Measurements from ENCODE around the gene ZG16B.

Gene ZG16B

DNA sequence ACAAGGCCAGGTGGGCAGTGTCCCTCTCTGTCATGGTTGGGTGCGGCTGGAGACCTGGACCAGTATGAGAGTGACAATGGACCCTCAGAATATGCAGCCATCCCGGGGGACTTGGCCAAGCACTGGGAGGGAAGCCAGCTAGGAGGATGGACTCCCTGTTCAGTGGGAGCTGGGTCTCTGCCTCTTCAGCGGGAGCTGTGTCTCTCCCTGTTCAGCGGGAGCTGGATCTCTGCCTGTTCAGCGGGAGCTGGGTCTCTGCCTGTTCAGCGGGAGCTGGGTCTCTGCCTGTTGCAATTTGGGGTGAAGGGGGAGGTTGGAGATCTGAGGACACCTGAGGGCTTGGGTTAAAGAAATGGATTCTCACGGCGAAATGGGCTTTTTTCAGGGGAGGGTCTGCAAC, 38.9 kb upstream of the ZG16B start:
- no peaks in the 10 kb centered on the region for H3K27me3 ChIP-seq (ENCODE audit: control insufficient read depth, insufficient read depth, low read length)
- no peak overlapping the region for H3K4me3 ChIP-seq (ENCODE audit: low read length)
- H3K36me3 ChIP-seq (ENCODE audit: control insufficient read depth, low read depth, low read length), result no peaks in the 10 kb centered on the region
- no peak overlapping the region for H3K9ac ChIP-seq (ENCODE audit: low read length)
- H3K27ac ChIP-seq (ENCODE audit: low read length), result no peak overlapping the region
- no peaks in the 10 kb centered on the region for H3K4me1 ChIP-seq (ENCODE audit: control insufficient read depth, low read depth, low read length)
- H3K9me3 ChIP-seq (ENCODE audit: control insufficient read depth, low read depth, low read length), result no peaks in the 10 kb centered on the region

- H3K27ac ChIP-seq (ENCODE audit: low read length), result no peak overlapping the region
- no peak overlapping the region for H3K9ac ChIP-seq (ENCODE audit: low read length)
- H3K9me3 ChIP-seq (ENCODE audit: control insufficient read depth, low read depth, low read length), result no peaks in the 10 kb centered on the region
- no peaks in the 10 kb centered on the region for H3K36me3 ChIP-seq (ENCODE audit: control insufficient read depth, low read depth, low read length)
- H3K4me3 ChIP-seq (ENCODE audit: low read length), result no peak overlapping the region
- H3K27me3 ChIP-seq (ENCODE audit: control insufficient read depth, insufficient read depth, low read length), result no peaks in the 10 kb centered on the region
- no peaks in the 10 kb centered on the region for H3K4me1 ChIP-seq (ENCODE audit: control insufficient read depth, low read depth, low read length)
Measured at GRCh38 chr16:2792940-2793339, 37.2 kb upstream of the ZG16B start.

DNA sequence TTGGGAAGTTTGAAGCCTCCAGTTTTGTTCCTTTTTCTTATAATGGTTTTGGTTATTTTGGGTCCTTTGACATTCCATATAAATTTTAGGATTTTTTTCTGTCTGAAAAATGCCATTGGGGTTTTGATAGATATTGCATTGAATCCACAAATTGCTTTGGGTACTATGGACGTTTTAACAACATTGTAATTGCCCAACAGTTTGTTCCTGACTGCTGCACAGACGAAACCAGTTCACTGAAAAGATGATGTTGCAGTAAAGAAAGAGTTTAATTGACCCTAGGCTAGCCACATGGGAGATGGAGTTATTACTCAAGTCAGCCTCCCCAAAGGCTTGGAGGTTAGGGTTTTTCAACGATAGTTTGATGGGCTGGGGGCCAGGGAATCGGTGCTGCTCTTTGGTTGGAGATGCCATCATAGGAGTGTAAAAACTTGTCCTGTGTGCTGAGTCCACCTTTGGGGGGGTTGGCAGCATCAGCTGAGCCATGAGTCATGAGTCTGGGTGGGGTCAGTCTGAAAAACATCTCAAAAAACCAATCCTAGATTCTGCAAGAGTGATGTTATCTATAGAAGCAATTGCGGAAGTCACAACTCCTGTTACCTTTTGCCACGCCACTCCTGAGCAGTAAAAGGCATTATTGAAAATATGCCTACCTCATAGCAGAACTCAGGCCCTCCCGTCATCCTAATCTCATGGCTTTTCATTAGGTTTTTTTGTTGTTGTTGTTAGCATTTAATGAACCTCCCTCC, 34.5 kb upstream of the ZG16B start:
- Histone ChIP-seq H3K9ac (ENCODE audit: low read length) (no peak overlapping the region), H3K9me3 (ENCODE audit: control insufficient read depth, low read depth, low read length) (no peaks in the 10 kb centered on the region), H3K4me1 (ENCODE audit: control insufficient read depth, low read depth, low read length) (no peaks in the 10 kb centered on the region), H3K27ac (ENCODE audit: low read length) (no peak overlapping the region), H3K36me3 (ENCODE audit: control insufficient read depth, low read depth, low read length) (no peaks in the 10 kb centered on the region), H3K27me3 (ENCODE audit: control insufficient read depth, insufficient read depth, low read length) (no peaks in the 10 kb centered on the region), H3K4me3 (ENCODE audit: low read length) (no peak overlapping the region)

DNA sequence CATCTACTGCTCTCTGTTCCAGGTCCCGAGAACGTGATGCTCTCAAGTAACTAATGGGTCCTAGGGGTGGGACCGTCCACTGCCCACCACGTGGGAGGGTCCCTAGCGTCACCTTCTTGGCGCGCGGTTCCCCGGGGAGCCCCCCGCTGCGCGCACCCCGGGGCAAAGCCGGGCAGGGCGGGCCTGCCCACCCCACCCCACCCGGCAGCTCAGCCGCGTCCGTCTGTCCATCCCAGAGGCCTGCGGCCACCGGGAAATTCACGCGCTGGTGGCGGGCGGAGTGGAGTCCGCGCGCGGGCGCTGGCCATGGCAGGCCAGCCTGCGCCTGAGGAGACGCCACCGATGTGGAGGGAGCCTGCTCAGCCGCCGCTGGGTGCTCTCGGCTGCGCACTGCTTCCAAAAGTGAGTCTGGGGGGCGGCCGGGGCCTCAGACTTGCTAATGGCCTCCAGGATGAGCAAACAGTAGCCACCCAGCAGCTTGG, 31.3 kb upstream of the ZG16B start:
- no peak overlapping the region for H3K9ac ChIP-seq (ENCODE audit: low read length)
- H3K36me3 ChIP-seq (ENCODE audit: control insufficient read depth, low read depth, low read length), result no peaks in the 10 kb centered on the region
- H3K4me3 ChIP-seq (ENCODE audit: low read length), result no peak overlapping the region
- no peaks in the 10 kb centered on the region for H3K27me3 ChIP-seq (ENCODE audit: control insufficient read depth, insufficient read depth, low read length)
- no peaks in the 10 kb centered on the region for H3K9me3 ChIP-seq (ENCODE audit: control insufficient read depth, low read depth, low read length)
- H3K27ac ChIP-seq (ENCODE audit: low read length), result no peak overlapping the region
- H3K4me1 ChIP-seq (ENCODE audit: control insufficient read depth, low read depth, low read length), result no peaks in the 10 kb centered on the region

GRCh38 chr16:2799205-2799858, 30.8 kb upstream of the ZG16B start:
- H3K27ac ChIP-seq (ENCODE audit: low read length), result no peak overlapping the region
- no peak overlapping the region for H3K9ac ChIP-seq (ENCODE audit: low read length)
- H3K4me3 ChIP-seq (ENCODE audit: low read length), result no peak overlapping the region
- no peaks in the 10 kb centered on the region for H3K4me1 ChIP-seq (ENCODE audit: control insufficient read depth, low read depth, low read length)
- peaks cover 2% of the 10 kb centered on the region for H3K9me3 ChIP-seq (ENCODE audit: control insufficient read depth, low read depth, low read length)
- no peaks in the 10 kb centered on the region for H3K27me3 ChIP-seq (ENCODE audit: control insufficient read depth, insufficient read depth, low read length)
- no peaks in the 10 kb centered on the region for H3K36me3 ChIP-seq (ENCODE audit: control insufficient read depth, low read depth, low read length)

- H3K4me3 ChIP-seq (ENCODE audit: low read length), result no peak overlapping the region
- no peaks in the 10 kb centered on the region for H3K27me3 ChIP-seq (ENCODE audit: control insufficient read depth, insufficient read depth, low read length)
- no peak overlapping the region for H3K27ac ChIP-seq (ENCODE audit: low read length)
- no peaks in the 10 kb centered on the region for H3K4me1 ChIP-seq (ENCODE audit: control insufficient read depth, low read depth, low read length)
- no peak overlapping the region for H3K9ac ChIP-seq (ENCODE audit: low read length)
- no peaks in the 10 kb centered on the region for H3K36me3 ChIP-seq (ENCODE audit: control insufficient read depth, low read depth, low read length)
- peaks cover 3% of the 10 kb centered on the region for H3K9me3 ChIP-seq (ENCODE audit: control insufficient read depth, low read depth, low read length)
Measured at GRCh38 chr16:2799859-2800226, 30.3 kb upstream of the ZG16B start.

DNA sequence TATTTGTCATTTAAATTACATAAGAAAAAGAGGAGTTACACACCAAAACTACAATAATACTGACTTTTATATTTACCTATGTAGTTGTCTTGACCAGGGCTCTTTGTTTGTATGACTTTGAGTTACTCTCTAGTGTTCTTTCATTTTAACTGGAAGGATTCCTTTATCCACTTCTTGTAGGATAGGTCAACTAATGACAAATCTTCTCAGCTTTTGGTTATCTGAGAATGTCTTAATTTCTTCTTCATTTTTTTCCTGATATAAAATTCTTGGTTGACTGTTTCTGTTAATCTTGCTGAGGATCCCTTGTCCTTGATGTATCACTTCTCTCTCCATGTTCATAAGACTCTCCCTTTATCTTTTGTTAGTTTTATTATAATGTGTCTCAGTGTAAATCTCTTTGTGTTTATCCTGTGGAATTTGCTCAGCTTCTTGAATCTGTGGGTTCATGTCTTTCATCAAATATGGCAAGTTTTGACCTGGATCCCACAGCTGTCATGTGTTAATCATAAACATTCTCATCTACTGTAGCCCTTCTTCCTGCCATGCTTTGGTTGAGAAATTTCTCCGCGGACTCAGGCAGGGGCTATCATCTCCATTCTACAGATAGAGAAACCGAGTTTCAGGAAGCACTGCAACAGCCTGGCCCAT, 26.4 kb upstream of the ZG16B start:
- Histone ChIP-seq H3K36me3 (ENCODE audit: control insufficient read depth, low read depth, low read length) (no peaks in the 10 kb centered on the region), H3K9ac (ENCODE audit: low read length) (no peak overlapping the region), H3K9me3 (ENCODE audit: control insufficient read depth, low read depth, low read length) (peaks cover 3% of the 10 kb centered on the region), H3K4me1 (ENCODE audit: control insufficient read depth, low read depth, low read length) (no peaks in the 10 kb centered on the region), H3K27me3 (ENCODE audit: control insufficient read depth, insufficient read depth, low read length) (no peaks in the 10 kb centered on the region), H3K4me3 (ENCODE audit: low read length) (no peak overlapping the region), H3K27ac (ENCODE audit: low read length) (no peak overlapping the region)

DNA sequence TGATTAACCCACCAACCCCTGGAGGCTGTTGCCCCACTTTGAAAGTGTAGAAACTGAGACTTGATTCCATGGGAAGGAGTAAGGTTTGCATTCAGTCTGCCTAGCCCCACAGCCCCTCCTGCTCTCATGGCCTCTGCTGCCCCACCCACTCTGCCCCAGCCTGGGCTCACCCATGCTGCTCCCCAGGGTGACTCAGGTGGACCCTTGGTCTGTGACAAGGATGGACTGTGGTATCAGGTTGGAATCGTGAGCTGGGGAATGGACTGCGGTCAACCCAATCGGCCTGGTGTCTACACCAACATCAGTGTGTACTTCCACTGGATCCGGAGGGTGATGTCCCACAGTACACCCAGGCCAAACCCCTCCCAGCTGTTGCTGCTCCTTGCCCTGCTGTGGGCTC, 25.4 kb upstream of the ZG16B start:
- Histone ChIP-seq H3K36me3 (ENCODE audit: control insufficient read depth, low read depth, low read length) (no peaks in the 10 kb centered on the region), H3K27me3 (ENCODE audit: control insufficient read depth, insufficient read depth, low read length) (no peaks in the 10 kb centered on the region), H3K9me3 (ENCODE audit: control insufficient read depth, low read depth, low read length) (peaks cover 3% of the 10 kb centered on the region), H3K4me1 (ENCODE audit: control insufficient read depth, low read depth, low read length) (no peaks in the 10 kb centered on the region), H3K27ac (ENCODE audit: low read length) (no peak overlapping the region), H3K9ac (ENCODE audit: low read length) (no peak overlapping the region), H3K4me3 (ENCODE audit: low read length) (no peak overlapping the region)

DNA sequence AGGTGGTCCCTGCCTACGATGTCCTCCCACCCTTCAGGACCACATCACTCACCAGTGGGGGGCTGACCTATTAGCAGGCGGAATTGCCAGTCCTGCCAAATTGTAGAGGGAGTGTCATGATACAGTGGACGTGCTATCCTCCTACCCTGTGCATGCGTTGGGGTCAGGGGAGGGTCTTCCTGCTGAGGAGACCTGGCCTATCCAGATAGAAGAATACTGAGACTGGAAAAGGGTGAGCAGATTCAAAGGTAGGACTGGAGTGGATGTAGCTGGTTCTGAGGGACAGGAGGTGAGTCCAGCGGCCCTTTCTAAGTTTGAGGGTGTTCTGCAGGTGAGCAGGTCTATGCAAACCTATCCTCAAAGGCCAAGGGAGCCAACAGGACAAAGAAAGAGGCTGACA, 23.8 kb upstream of the ZG16B start:
- Histone ChIP-seq H3K9me3 (ENCODE audit: control insufficient read depth, low read depth, low read length) (peaks cover 3% of the 10 kb centered on the region), H3K4me1 (ENCODE audit: control insufficient read depth, low read depth, low read length) (no peaks in the 10 kb centered on the region), H3K27me3 (ENCODE audit: control insufficient read depth, insufficient read depth, low read length) (no peaks in the 10 kb centered on the region), H3K36me3 (ENCODE audit: control insufficient read depth, low read depth, low read length) (no peaks in the 10 kb centered on the region), H3K9ac (ENCODE audit: low read length) (no peak overlapping the region), H3K4me3 (ENCODE audit: low read length) (no peak overlapping the region), H3K27ac (ENCODE audit: low read length) (no peak overlapping the region)

DNA sequence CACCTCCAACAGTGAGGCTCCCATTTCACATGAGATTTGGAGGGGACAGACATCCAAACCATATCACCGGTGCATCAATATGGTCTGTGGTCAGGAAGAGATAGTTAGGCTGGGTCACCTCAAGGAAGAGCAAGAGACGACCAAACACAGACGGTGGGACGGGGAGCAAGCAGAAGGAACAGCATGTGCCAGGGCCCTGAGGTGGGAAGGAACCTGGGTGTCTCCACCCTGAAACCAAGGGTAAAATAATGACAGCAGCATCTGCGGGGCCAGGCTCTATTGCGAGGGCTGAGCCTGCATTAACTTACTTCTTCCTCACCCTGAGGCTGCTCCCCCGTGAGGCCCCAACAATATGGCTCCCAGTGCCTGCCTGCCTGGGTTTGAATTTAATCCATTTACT, 21.9 kb upstream of the ZG16B start:
- Histone ChIP-seq H3K9me3 (ENCODE audit: control insufficient read depth, low read depth, low read length) (peaks cover 3% of the 10 kb centered on the region), H3K27me3 (ENCODE audit: control insufficient read depth, insufficient read depth, low read length) (no peaks in the 10 kb centered on the region), H3K27ac (ENCODE audit: low read length) (no peak overlapping the region), H3K4me1 (ENCODE audit: control insufficient read depth, low read depth, low read length) (no peaks in the 10 kb centered on the region), H3K9ac (ENCODE audit: low read length) (no peak overlapping the region), H3K4me3 (ENCODE audit: low read length) (no peak overlapping the region), H3K36me3 (ENCODE audit: control insufficient read depth, low read depth, low read length) (no peaks in the 10 kb centered on the region)

DNA sequence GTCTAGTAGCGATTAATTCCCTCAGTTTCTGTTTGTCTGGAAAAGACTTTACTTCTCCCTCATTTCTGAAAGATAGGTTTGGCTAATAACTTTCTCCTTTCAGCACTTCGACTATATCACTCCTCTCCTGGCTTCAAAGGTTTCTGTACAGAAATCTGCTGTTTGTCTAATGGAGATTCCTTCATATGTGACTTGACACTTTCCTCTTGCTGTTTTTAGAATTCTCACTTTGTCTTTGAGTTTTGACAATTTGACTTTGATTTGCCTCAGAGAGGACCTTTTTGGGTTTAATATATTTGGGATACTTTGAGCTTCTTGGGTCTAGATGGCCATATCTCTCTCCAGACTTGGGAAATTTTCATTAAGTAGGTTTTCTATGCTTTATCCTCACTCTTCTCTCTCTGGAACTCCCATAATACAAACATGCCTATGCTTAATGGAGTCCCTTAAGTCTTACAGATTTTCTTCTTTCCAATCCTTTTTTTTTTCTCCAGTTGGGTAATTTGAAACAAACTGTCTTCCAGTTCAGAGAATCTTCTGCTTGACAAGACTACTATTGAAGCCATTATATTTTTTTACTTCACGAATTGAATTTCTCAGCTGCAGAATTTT, 20.8 kb upstream of the ZG16B start:
- H3K4me1 ChIP-seq (ENCODE audit: control insufficient read depth, low read depth, low read length), result no peaks in the 10 kb centered on the region
- H3K9ac ChIP-seq (ENCODE audit: low read length), result no peak overlapping the region

More for the DNA sequence above, 20.8 kb upstream of the ZG16B start:
- H3K27me3 ChIP-seq (ENCODE audit: control insufficient read depth, insufficient read depth, low read length), result no peaks in the 10 kb centered on the region
- no peaks in the 10 kb centered on the region for H3K36me3 ChIP-seq (ENCODE audit: control insufficient read depth, low read depth, low read length)
- H3K9me3 ChIP-seq (ENCODE audit: control insufficient read depth, low read depth, low read length), result peaks cover 2% of the 10 kb centered on the region
- no peak overlapping the region for H3K27ac ChIP-seq (ENCODE audit: low read length)
- no peak overlapping the region for H3K4me3 ChIP-seq (ENCODE audit: low read length)
